GM18868 (cell line): ENCODE data around the gene FURIN.
A peak's percentile ranks its signal among the peaks of the same experiment; 100 is the strongest.
"Not testable (repeated sequence)": the region's sequence is repeated elsewhere in the genome, so short reads cannot be mapped to it uniquely, and the experiment has no call there.

Experiments used
- ATAC-seq: cut with Tn5 transposase; IDR thresholded peaks from one replicate; pipeline ENCODE4 v1.9.1; 2021; ENCODE audit warnings: mild to moderate bottlenecking, moderate library complexity; ENCODE audit not compliant: unreplicated experiment

The FURIN gene

DNA sequence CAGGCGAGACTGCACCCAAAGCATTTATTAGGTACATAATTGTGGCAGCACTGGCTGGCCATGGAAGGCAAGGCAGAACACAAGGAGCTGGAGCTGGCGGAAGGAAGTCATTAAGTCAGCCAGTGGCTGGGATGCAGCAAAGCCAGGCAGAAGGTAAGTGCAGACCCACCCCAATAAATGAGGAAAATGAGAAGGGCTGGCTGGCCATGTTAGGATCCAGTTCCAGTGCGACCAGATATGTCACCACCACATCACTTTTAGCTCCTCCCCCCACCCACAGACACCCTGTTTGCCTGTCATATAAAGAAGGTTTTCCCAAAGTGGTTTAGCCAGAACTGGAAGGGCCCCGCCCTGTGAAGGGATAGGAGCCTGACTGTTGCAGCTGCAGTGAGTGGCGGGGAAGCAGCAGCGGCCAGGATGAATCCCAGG is at the start of gene FURIN:
TSS of gene FURIN (plus strand) at position 328 of the 429 bp plus-strand sequence. CDS start 7,153 bp downstream, outside the sequence.
- ATAC-seq = no peak

- ATAC-seq = no peak
These were observed 49.0 kb upstream of the FURIN start for GRCh38 chr15:90819390-90819789.

GRCh38 chr15:90819850-90820249 is 48.5 kb upstream of the FURIN start:
- ATAC-seq = no peak

DNA sequence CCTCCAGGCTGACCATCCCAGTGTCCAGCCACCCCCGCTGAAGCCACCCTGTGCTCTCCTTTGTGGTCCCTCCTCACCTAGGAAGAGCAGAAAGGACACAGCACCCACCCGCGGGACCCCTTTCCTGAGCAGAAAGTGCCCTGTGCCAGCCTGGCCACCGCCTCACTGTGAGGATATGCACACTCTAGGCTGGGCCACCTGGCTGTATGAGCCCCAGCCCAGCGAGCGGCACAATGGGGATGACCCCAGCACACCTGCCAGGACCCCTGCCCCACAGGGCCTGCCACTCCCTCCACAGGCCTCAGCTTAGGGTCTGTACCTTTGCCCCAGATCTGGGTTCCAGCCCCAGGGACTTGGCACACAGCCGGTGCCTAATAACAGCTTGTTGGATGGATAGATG is 47.9 kb upstream of the FURIN start:
- ATAC-seq = no peak

- no peak for ATAC-seq
These were observed 46.0 kb upstream of the FURIN start for GRCh38 chr15:90822204-90822955.

GRCh38 chr15:90823455-90823974 is 44.9 kb upstream of the FURIN start:
- ATAC-seq = no peak

- ATAC-seq = not testable (repeated sequence)
These were observed 43.1 kb upstream of the FURIN start for GRCh38 chr15:90825115-90825899.

DNA sequence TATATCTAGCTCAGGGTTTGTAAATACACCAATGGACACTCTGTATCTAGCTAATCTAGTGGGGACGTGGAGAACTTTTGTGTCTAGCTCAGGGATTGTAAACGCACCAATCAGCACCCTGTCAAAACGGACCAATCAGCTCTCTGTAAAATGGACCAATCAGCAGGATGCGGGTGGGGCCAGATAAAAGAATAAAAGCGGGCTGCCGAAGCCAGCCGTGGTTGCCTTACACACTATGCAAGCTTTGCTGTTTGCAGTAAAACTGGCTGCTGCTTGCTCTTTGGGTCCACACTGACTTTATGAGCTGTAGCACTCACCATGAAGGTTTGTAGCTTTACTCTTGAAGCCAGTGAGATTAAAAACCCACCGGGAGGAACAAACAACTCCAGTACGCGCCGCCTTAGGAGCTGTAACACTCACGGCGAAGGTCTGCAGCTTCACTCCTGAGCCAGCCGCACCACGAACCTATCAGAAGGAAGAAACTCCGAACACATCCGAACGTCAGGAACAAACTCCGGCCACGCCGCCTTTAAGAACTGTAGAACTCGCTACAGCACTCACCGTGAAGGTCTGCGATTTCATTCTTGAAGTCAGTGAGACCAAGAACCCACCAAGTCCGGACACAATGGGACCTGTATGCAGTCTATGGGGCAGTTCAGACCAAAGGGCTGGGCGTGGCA is 42.0 kb upstream of the FURIN start:
- not testable (repeated sequence) for ATAC-seq

DNA sequence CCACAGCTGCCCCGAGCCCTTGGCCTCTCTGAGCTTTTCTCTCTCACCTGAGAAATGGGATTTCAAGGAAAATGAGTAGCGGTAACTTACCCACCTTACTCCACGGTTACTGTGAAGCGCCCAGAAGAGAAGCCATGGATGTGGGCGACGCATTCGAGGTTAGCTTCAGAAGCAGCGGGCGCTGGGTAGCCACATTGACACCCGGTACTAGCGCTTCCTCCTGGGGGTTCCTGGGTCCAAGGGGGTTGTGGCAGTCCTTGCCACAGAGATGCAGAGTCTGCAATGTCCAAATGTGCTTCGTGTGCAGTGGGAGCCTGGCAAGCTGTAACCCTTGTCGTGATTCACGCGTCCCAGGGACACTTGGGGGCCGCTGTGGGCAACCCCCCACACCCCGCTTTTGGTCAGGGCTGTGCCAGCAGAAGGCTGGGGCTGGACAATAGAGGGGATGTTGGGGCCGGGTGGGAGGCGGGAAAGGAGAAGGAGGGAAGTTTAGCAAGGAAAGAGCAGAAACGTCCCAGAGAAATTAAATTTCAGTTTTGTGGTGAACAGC is 41.4 kb upstream of the FURIN start:
- no peak for ATAC-seq

GRCh38 chr15:90828111-90828510 is 40.3 kb upstream of the FURIN start:
- no peak for ATAC-seq

- ATAC-seq = no peak
These were observed 39.3 kb upstream of the FURIN start for GRCh38 chr15:90829126-90829525.

DNA sequence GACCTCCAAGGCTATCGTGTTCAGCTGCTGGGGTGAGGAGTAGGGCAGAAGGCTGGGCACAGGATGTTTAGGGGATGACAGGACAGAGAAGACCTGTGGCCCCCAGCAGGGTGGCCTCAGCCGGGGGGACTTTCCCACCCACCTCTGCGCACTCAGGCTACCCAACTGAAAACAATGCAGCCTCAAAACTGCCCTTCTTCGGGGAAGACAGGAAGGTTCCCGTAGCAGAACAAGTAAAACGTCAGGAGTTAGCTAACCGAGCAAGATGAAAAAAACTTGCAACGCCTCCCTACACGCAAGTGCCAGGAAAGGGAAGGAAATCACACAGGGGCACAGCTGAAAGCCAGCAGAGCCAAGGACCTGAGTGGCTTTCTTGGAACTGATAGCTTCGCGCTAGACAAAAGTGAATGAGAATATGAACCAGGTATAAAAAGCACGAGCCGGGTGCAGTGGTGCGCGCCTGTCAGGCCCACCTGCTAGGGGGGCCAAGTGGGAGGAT is 38.4 kb upstream of the FURIN start:
- ATAC-seq = peak; percentile 72

- no peak for ATAC-seq
These were observed 33.8 kb upstream of the FURIN start for GRCh38 chr15:90834626-90835025.

DNA sequence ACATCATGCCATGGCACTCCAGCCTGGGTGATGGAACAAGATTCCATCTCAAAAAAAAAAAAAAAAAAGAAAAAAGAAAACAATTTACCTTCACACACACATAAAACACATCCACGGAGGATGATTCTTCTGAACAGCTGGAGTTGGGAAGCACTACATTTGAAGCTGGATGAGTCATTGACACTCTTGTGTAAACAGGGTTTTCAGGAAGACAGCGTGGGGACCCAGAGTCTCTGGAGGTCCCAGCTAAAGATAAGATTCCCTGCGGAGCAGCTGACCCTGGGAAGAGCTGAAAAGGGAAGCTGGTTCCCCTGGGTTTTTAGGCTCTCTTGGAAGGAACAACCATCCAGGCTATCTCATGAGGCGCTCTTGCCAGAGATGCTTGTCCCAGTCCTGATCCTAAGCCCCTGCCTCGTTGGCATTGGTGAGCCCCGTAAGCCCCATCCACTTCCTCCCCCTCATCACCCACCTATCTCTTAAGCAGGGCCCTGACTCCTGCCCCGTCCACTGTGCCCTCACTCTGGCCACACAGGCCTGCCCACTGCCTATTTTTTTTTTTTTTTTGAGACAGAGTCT is 32.0 kb upstream of the FURIN start:
- ATAC-seq = no peak

- ATAC-seq = no peak
These were observed 31.3 kb upstream of the FURIN start for GRCh38 chr15:90837094-90837493.

DNA sequence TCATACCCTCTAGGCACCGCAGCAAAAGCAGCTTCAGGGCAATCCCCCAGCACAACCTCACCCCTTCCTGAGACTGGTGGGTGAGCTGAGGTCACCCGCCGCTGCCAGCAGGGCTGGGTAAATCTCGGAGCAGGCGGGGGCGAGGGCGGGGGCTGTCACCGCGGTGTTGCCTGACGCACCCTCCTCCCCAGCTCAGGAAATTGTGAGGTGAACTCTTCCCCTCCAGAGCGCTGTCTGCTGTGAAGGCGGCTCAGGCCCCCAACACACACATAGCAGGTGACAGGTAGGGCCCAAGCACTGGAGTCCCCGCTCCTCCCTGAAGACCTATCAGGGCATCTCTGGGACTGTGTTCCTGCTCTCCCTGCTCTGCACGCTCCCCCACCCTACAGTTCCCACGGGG is 30.2 kb upstream of the FURIN start:
- peak; percentile 59 for ATAC-seq

DNA sequence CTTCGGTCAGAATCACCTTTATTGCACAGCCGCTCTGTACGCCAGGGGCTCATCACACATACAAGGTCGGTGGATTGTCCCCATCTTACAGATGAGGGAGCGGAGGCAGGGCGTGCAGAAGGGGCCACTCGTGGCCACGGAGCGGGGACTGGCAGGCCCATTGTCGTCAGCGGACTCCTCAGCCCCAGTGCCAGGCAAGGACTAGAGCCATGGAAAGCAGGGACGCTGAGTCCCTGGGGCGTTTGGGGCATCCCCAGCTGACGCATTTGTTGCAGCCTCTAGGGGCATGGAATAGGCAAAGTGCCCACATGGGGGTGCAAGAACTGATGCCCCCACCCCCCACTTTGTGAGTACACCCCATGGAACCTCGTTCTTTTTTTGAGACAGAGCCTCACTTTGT is 29.8 kb upstream of the FURIN start:
- ATAC-seq = no peak

DNA sequence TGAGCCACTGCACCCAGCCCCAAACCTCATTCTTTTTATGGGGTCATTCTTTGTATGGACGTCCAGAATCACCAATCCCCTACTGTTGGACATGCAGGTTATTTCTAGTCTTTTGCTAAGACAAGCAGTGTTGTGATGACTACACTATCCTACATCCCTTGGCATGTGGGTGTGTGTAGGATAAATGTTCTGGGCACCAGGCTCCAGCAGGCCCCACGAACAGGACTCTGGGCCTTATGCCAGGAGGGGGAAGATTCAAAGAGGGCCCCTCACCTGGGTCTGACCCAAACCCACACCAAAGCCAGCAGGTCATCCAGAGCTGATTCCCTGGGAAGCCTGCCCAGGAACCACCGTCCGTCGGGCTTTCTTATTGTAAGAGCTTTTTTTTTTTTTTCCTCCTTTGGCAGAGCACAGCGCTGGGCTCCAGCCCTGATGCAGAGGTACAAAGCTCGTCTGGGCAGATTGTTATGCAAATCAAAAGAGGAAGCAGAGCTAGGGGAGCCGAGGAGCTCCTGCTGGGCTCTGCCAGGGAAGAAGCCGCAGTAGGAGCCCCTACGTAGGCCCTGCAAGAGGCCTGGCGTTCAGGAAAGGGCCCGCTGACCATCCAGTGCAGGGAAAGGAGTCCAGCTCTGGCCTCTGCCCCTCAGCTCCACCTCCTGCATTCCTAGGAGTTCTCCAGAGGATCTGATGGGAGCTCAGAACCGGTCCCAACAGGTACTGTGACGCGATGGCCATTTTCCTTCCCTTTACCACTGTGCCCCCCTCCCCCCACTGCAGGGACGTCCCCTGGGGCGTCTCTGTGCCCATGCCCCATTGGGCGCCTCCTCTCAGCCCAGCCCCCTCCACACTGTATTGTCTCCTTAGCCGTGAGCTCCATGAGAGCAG is 29.0 kb upstream of the FURIN start:
- ATAC-seq = peak; percentile 85

- no peak for ATAC-seq
These were observed 28.1 kb upstream of the FURIN start for GRCh38 chr15:90840157-90840855.
